A673 (cell line): ENCODE results near the gene SAPCD1. TPM values are rescaled to one million over a fixed set of nuclear protein-coding genes. Genes with fewer than 3 reads are reported as not detected.

Source experiments
- BruUV-seq: library from RNA; stranded (reverse); fragments of 400-500 nt; replicated peaks from 2 replicates; lab custom pipeline; 2021; lab: Mats Ljungman, UMichigan
- CTCF ChIA-PET: fragments of 300-600 bp; sonication (Branson Sonifier 250); formaldehyde crosslinking; loops from one replicate; lab custom pipeline; 2022; ENCODE audit warnings: antibody characterized with exemption; lab: Charles Lee
- POLR2A ChIA-PET: fragments of 300-600 bp; sonication (Branson Sonifier 250); formaldehyde crosslinking; loops from one replicate; lab custom pipeline; 2022; ENCODE audit warnings: antibody characterized with exemption; ENCODE audit not compliant: low non-redundant PET; lab: Charles Lee
- DNase-seq: peaks from one replicate; pipeline ENCODE4 v3.0.0-alpha.2; 2015; ENCODE audit warnings: low spot score
- H3K27ac ChIP-seq: fragments of 200-600 bp; sonication (generic); 2 replicates; pipeline ENCODE4 v1.5.1; 2016; ENCODE audit warnings: mixed run types, low read depth, mild to moderate bottlenecking, mixed read lengths, antibody characterized with exemption, low read length; ENCODE audit not compliant: poor library complexity, severe bottlenecking
- H3K27me3 ChIP-seq: fragments of 200-600 bp; sonication (generic); replicated peaks from 2 replicates; pipeline ENCODE4 v1.6.1; 2017; ENCODE audit warnings: mixed run types, low read depth, mild to moderate bottlenecking, mixed read lengths, antibody characterized with exemption, low read length; ENCODE audit not compliant: insufficient read depth, poor library complexity
- H3K36me3 ChIP-seq: fragments of 200-600 bp; sonication (generic); 2 replicates; pipeline ENCODE4 v1.6.1; 2016; ENCODE audit warnings: mixed run types, mild to moderate bottlenecking, mixed read lengths, antibody characterized with exemption, low read length; ENCODE audit not compliant: insufficient read depth, poor library complexity, severe bottlenecking
- H3K4me1 ChIP-seq: fragments of 200-600 bp; sonication (generic); 2 replicates; pipeline ENCODE4 v1.6.1; 2017; ENCODE audit warnings: mixed run types, mild to moderate bottlenecking, mixed read lengths, antibody characterized with exemption, low read length; ENCODE audit not compliant: insufficient read depth, poor library complexity, severe bottlenecking
- H3K4me3 ChIP-seq: fragments of 200-600 bp; sonication (generic); 2 replicates; pipeline ENCODE4 v1.5.1; 2016; ENCODE audit warnings: low read depth, mixed run types, mild to moderate bottlenecking, mixed read lengths, low read length; ENCODE audit not compliant: poor library complexity, severe bottlenecking
- H3K9me3 ChIP-seq: fragments of 200-600 bp; sonication (generic); 2 replicates; pipeline ENCODE4 v1.6.1; 2016; ENCODE audit warnings: mixed run types, low read depth, mild to moderate bottlenecking, mixed read lengths, antibody characterized with exemption, low read length; ENCODE audit not compliant: poor library complexity, severe bottlenecking
- EZH2 ChIP-seq: fragments of 200-600 bp; sonication (generic); IDR thresholded peaks from 2 replicates; pipeline ENCODE4 v1.6.1; 2017; ENCODE audit warnings: borderline replicate concordance, low read depth, mild to moderate bottlenecking, mixed read lengths, antibody characterized with exemption, low read length; ENCODE audit not compliant: poor library complexity, severe bottlenecking
- intact Hi-C: fragments of 100-400 bp; cut with micrococcal nuclease; formaldehyde crosslinking; loops from one replicate; pipeline ENCODE4 v1.10.0; 2022; ENCODE audit not compliant: unreplicated experiment
- total RNA-seq: library from RNA; stranded (reverse); gene quantifications from 2 replicates; pipeline ENCODE4 v1.2.3, GENCODE V29; 2021
- TF ChIP-seq, protein P1 (sequence below): fragments of 300-800, 200-600 bp; sonication (generic); conservative IDR thresholded peaks from 2 replicates; pipeline ENCODE4 v1.5.1; 2017; ENCODE audit warnings: low read depth, mild to moderate bottlenecking, antibody characterized with exemption, low read length, moderate library complexity, mixed read lengths

The SAPCD1 gene
- total RNA-seq, 1 experiment from 2014 or later: 9.9 TPM

DNA sequence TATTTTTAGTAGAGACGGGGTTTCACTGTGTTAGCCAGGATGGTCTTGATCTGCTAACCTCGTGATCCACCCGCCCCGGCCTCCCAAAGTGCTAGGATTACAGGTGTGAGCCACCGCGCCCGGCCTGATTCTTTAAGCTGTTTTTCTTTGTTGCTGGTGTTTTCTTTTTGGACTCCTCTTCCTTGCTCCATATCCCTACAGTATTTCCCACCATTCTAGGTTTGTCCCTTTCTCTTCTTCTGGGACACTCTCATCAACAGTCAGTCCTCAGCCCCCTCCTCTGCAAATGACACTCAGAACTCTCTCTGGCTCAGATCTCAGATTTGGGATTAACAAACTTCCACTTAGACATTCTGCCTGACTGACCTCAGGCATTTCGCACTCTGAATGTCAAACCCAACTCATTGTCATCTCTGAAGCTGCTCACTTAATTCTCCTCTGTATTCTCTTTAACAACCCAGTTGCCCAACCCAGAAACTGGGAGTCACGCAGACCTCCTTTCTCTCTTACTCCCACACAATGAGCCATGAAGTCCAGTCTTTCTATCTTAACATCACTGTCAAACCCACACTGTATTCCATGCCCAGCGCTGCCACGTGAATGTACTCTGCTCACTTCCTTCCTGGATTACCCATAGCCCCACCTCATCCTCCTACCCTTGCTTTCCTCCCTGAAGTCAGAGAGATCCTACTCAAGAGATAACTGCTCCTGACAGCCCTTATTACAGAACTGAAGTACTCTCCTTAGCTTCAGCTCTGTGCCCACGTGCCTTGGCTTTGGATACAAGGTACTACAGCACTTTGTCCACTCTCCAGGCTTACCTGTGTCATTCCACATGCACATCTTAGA, 36.7 kb upstream of the SAPCD1 start:
- Histone ChIP-seq H3K4me1 (peaks cover 11% of the 10 kb centered on the region), H3K9me3 (no peaks in the 10 kb centered on the region), H3K36me3 (peaks cover 20% of the 10 kb centered on the region), H3K27ac (no peak overlapping the region), H3K27me3 (no peaks in the 10 kb centered on the region), H3K4me3 (no peak overlapping the region)
- intact Hi-C loops: no loop called here
- ChIA-PET CTCF (no interaction called here), POLR2A (interaction anchor here (0.7 kb wide), 1 partner anchor 119 kb away, joined by 3 read pairs; no protein-coding TSS in a partner anchor)
- BruUV-seq: no TSS peak
- no peak for DNase-seq
- no peak for TF ChIP-seq EZH2

DNA sequence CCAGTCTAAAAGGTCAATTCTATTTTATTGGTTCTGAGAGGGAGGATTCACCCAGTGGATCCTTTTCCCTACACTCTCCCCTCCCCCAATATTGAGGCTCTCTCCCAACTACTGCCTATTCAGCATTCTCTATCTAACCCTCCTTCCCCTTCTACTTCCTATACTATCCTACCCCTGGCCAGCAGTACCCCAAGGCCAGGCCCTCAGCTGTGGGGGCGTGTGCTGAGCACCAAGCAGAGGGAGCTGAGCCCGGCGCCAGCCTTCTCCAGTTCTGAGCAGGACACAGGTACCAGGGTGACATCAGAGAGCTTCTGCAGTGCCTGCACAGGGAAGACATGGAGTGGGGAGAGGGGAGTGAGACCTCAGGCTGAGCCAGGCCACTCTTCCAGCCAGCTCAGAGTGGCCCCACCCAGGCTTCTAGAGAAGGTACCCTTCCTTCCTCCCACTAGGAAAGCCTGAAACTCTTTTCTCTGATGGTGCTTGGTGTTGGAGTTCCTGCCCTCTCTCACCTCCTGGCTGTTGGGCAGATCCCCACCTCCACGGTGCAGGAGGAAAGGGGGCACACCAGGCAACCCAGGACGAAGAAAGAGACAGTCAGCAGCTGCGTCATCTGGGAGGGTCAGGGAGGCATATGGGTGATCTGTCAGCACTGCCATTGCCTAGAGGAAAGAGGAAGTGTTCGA, 35.3 kb upstream of the SAPCD1 start:
- ChIA-PET POLR2A (no interaction called here), CTCF (no interaction called here)
- Histone ChIP-seq H3K4me1 (peaks cover 11% of the 10 kb centered on the region), H3K9me3 (no peaks in the 10 kb centered on the region), H3K27me3 (no peaks in the 10 kb centered on the region), H3K4me3 (no peak overlapping the region), H3K27ac (no peak overlapping the region), H3K36me3 (peaks cover 34% of the 10 kb centered on the region)
- TF ChIP-seq, protein P1, sequence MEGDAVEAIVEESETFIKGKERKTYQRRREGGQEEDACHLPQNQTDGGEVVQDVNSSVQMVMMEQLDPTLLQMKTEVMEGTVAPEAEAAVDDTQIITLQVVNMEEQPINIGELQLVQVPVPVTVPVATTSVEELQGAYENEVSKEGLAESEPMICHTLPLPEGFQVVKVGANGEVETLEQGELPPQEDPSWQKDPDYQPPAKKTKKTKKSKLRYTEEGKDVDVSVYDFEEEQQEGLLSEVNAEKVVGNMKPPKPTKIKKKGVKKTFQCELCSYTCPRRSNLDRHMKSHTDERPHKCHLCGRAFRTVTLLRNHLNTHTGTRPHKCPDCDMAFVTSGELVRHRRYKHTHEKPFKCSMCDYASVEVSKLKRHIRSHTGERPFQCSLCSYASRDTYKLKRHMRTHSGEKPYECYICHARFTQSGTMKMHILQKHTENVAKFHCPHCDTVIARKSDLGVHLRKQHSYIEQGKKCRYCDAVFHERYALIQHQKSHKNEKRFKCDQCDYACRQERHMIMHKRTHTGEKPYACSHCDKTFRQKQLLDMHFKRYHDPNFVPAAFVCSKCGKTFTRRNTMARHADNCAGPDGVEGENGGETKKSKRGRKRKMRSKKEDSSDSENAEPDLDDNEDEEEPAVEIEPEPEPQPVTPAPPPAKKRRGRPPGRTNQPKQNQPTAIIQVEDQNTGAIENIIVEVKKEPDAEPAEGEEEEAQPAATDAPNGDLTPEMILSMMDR: no peak
- TF ChIP-seq EZH2: no peak
- no TSS peak for BruUV-seq
- intact Hi-C loops: no loop called here
- no peak for DNase-seq

DNA sequence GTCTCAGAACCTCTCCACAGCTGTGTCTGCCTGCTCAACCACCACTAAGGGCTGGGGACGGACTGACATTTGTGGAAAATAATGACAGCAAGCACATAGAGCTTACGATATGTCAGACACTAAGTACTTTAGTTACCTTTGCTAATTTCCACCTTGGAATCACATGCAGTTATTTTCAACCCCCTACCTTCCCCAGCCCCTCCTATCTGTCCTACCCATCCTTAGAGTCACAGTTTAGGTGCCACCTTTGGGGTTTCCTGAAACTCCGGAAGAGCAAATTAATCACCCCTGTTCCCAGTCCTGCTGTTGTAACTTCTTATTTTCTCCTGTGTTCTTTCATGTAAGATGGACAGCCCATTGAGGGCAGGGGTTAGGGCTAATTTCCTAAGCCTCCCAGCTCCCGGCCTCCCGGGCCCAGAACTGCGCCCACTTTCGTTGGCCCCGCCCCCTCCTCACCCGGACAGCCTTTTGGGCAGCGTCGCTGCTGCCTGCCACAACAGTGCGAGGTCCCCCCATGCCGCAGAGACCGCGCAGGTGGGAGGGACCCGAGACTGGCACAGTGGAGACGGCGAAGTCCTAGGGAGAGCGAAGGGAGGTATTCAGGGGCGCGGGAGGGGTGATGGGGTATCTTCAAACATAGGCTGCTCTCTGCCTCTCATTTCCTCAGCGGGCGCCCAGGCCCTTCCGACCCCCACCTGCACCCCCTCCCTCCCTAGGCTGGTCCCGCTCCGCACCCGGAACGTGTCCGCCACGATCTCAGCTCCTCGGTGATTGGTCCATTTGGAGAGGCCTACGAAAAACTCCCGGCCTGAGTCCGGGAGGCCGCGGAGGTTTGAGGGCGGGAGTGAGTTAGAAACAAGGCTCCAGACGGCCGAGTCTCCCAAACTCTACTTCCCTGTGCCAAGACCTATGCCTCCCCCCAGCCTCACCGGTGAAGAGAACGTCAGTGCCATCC, 34.5 kb upstream of the SAPCD1 start:
- H3K27ac ChIP-seq: no peak overlapping the region
- H3K27me3 ChIP-seq: no peaks in the 10 kb centered on the region
- peaks cover 11% of the 10 kb centered on the region for H3K4me1 ChIP-seq
- H3K36me3 ChIP-seq: peaks cover 41% of the 10 kb centered on the region
- TF ChIP-seq, protein P1: no peak
- no peak for TF ChIP-seq EZH2
- H3K9me3 ChIP-seq: no peaks in the 10 kb centered on the region
- no peak for DNase-seq
- ChIA-PET CTCF (no interaction called here), POLR2A (no interaction called here)
- BruUV-seq: no TSS peak
- H3K4me3 ChIP-seq: no peak overlapping the region
- intact Hi-C loops: loop anchor here (2.0 kb wide), 1 partner anchor 99 kb away; the partner anchor contains the start of gene HSPA1B
